Mucosa of stomach (tissue), 1 donor: ENCODE data around the gene MAP7.
"Not testable (repeated sequence)": the region's sequence is repeated elsewhere in the genome, so short reads cannot be mapped to it uniquely, and the experiment has no call there.

Experiments used
- H3K27me3 ChIP-seq: one replicate; pipeline ENCODE4 v1.7.0; 2013; ENCODE audit warnings: mild to moderate bottlenecking, low read length; ENCODE audit not compliant: control insufficient read depth, insufficient read depth
- H3K36me3 ChIP-seq: one replicate; pipeline ENCODE4 v1.7.0; 2013; ENCODE audit warnings: low read length; ENCODE audit not compliant: control insufficient read depth, insufficient read depth
- H3K4me1 ChIP-seq: one replicate; pipeline ENCODE4 v1.7.0; 2013; ENCODE audit warnings: mild to moderate bottlenecking, low read length; ENCODE audit not compliant: control insufficient read depth, insufficient read depth
- H3K4me3 ChIP-seq: one replicate; pipeline ENCODE4 v1.7.0; 2013; ENCODE audit warnings: low read length
- H3K9ac ChIP-seq: one replicate; pipeline ENCODE4 v1.7.0; 2013; ENCODE audit warnings: mild to moderate bottlenecking, low read length, moderate library complexity
- H3K9me3 ChIP-seq: one replicate; pipeline ENCODE4 v1.7.0; 2013; ENCODE audit warnings: mild to moderate bottlenecking, low read length, moderate library complexity; ENCODE audit not compliant: control insufficient read depth
- donor health status: Pancreatic carcinoma.

Gene MAP7

GRCh38 chr6:136403110-136403980 lies 146.9 kb downstream of the MAP7 start:
- Histone ChIP-seq H3K4me1 (peaks cover 8% of the 10 kb centered on the region), H3K27me3 (no peaks in the 10 kb centered on the region), H3K9ac (no peak overlapping the region), H3K36me3 (no peaks in the 10 kb centered on the region), H3K9me3 (no peaks in the 10 kb centered on the region), H3K4me3 (no peak overlapping the region)

DNA sequence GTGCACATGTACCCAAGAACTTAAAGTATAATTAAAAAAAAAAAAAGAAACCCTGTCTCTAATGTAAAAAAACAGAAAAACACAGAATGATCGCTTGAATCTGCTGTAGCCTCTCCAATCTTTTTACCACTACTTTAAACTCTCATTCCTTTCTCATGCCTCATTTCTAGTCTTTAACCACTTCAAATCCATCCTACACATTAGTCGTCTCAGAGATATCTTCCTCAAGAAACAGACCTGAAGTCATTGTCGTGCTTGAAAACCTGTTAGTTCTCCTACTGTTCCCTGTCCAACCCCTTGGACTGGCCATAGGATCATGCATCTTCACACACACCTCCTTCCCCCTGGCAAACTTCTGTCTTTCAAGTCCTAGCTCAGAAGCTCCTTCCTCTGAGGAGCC lies 148.5 kb downstream of the MAP7 start:
- no peaks in the 10 kb centered on the region for H3K27me3 ChIP-seq
- H3K4me1 ChIP-seq, result peaks cover 8% of the 10 kb centered on the region
- H3K4me3 ChIP-seq, result no peak overlapping the region
- no peaks in the 10 kb centered on the region for H3K36me3 ChIP-seq
- H3K9ac ChIP-seq, result no peak overlapping the region
- H3K9me3 ChIP-seq, result no peaks in the 10 kb centered on the region

- not testable (repeated sequence) for H3K27me3 ChIP-seq, H3K4me1 ChIP-seq, H3K9ac ChIP-seq, H3K4me3 ChIP-seq, H3K36me3 ChIP-seq, H3K9me3 ChIP-seq
These were observed 149.0 kb downstream of the MAP7 start for GRCh38 chr6:136401236-136401635.

DNA sequence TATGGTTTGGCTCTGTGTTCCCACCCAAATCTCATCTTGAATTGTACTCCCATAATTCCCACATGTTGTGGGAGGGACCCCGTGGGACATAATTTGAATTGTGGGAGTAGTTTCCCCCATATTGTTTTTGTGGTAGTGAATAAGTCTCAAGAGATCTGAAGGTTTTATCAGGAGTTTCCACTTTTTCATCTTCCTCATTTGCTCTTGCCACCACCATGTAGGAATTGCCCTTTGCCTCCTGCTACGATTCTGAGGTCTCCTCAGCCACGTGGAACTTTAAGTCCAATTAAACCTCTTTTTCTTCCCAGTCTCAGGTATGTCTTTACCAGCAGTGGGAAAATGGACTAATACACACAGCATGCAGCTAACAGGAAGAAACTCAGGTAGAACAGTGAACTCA lies 151.8 kb downstream of the MAP7 start:
- H3K9ac ChIP-seq, result no peak overlapping the region
- no peaks in the 10 kb centered on the region for H3K36me3 ChIP-seq
- no peak overlapping the region for H3K4me3 ChIP-seq
- H3K27me3 ChIP-seq, result no peaks in the 10 kb centered on the region
- H3K4me1 ChIP-seq, result no peaks in the 10 kb centered on the region
- no peaks in the 10 kb centered on the region for H3K9me3 ChIP-seq

- no peak overlapping the region for H3K9ac ChIP-seq
- no peaks in the 10 kb centered on the region for H3K9me3 ChIP-seq
- no peaks in the 10 kb centered on the region for H3K27me3 ChIP-seq
- no peaks in the 10 kb centered on the region for H3K36me3 ChIP-seq
- H3K4me1 ChIP-seq, result no peaks in the 10 kb centered on the region
- no peak overlapping the region for H3K4me3 ChIP-seq
These were observed 153.3 kb downstream of the MAP7 start for GRCh38 chr6:136396908-136397307.

DNA sequence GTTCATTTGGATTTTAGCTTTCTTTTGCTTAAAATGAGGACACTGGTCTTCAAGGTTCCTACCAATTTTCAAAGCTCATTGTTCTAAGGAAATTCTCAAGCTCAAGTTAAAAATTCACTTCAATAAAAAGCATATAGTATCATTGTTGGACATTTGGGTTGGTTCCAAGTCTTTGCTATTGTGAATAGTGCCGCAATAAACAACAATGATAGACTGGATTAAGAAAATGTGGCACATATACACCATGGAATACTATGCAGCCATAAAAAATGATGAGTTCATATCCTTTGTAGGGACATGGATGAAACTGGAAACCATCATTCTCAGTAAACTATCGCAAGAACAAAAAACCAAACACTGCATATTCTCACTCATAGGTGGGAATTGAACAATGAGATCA lies 159.3 kb downstream of the MAP7 start:
- not testable (repeated sequence) for H3K4me1 ChIP-seq, H3K4me3 ChIP-seq, H3K9ac ChIP-seq, H3K36me3 ChIP-seq, H3K9me3 ChIP-seq, H3K27me3 ChIP-seq

GRCh38 chr6:136387316-136387715 lies 162.9 kb downstream of the MAP7 start:
- Histone ChIP-seq H3K27me3 (no peaks in the 10 kb centered on the region), H3K9me3 (no peaks in the 10 kb centered on the region), H3K36me3 (no peaks in the 10 kb centered on the region), H3K4me3 (no peak overlapping the region), H3K9ac (no peak overlapping the region), H3K4me1 (no peaks in the 10 kb centered on the region)

DNA sequence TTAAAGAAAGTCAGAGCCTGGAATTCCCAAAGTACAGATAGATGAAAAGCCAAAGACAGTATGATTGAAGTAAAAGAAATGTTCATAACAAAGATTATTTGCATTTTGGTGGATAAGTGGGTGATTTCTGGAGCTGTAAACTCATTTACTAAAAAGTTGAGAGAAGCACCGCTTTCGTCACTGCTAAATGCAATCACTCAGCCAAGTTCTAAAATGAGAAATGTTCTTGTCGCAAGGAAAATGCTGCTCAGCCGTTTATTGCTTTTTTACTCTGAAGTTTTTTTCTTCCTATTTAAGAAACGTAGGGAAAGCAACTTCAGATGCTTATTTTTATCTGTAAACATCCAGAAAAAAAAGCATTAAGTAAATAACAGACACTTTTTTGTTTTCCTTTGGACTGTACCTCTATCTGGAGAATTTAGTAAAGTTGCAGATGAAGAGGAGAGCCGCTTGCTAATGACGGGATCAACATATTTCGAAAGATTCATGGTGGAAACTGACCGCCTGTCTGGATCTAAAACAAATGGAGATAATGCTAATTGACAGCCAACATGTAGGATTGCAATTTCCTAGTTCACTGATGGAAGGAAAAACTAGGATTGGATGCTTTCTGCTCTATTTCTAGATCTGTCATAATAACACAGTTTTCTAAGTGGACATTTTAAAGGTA lies 166.8 kb downstream of the MAP7 start:
- no peaks in the 10 kb centered on the region for H3K36me3 ChIP-seq
- no peaks in the 10 kb centered on the region for H3K27me3 ChIP-seq
- no peaks in the 10 kb centered on the region for H3K9me3 ChIP-seq
- no peak overlapping the region for H3K4me3 ChIP-seq
- no peak overlapping the region for H3K9ac ChIP-seq
- H3K4me1 ChIP-seq, result no peaks in the 10 kb centered on the region

- Histone ChIP-seq H3K36me3 (no peaks in the 10 kb centered on the region), H3K4me1 (no peaks in the 10 kb centered on the region), H3K27me3 (no peaks in the 10 kb centered on the region), H3K4me3 (no peak overlapping the region), H3K9ac (no peak overlapping the region), H3K9me3 (no peaks in the 10 kb centered on the region)
These were observed 167.5 kb downstream of the MAP7 start for GRCh38 chr6:136382676-136383252.

DNA sequence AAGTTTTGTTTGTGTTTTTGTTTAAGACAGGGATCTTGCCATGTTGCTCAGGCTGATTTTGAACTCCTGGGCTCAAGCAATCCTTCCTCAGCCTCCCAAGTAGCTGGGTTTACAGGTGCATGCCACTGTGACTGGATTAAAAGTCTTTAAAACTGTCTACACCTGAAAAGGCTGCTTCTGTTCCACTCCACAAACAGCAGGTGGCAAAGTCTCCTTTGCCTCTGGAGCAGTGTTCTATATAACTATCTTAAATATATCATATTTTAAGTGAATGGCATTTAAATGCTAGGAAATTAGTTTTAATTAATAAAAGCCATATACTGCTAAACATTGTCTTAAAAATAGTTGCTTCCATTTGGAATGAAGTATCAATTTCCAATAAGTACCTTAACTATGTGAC lies 171.3 kb downstream of the MAP7 start:
- H3K4me3 ChIP-seq, result no peak overlapping the region

DNA sequence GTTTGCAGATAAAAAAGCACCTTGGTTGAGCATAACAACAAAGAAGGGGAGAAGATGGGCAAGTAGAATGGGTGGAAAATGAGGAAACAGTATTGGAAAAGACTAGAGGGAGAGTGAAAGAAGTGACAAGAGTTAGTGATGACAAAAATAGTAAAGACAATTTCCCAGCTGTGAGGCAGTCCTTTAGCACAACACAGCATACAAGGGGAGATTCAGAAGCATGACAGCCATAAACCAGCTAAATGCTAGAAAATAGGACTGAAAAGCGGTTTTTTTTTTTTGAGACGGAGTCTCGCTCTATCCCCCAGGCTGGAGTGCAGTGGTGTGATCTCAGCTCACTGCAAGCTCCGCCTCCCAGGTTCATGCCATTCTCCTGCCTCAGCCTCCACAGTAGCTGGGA lies 174.4 kb downstream of the MAP7 start:
- not testable (repeated sequence) for H3K9ac ChIP-seq, H3K4me1 ChIP-seq, H3K9me3 ChIP-seq

More for the DNA sequence above, 171.3 kb downstream of the MAP7 start:
- Histone ChIP-seq H3K9me3 (no peaks in the 10 kb centered on the region), H3K27me3 (no peaks in the 10 kb centered on the region), H3K4me1 (no peaks in the 10 kb centered on the region), H3K9ac (no peak overlapping the region), H3K36me3 (no peaks in the 10 kb centered on the region)

DNA sequence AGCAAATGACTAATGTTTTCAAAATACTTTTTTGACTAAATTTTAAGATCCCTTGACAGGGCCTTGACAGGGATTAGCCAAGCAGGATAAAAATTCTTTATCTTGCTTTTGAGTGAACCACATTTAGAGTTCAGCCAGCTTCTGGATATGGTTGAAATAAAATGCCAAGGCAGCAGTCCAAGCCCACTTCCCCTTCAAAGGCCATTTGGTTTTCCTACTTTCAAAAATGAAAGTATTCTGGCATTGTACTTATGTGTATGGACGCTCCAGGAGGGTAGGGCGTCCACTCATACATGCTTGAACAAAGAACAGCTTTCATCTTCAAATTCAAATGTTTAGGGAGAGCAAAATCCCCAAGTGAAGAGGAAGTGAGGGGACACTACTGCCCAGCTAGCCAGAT lies 178.3 kb downstream of the MAP7 start:
- Histone ChIP-seq H3K9me3 (no peaks in the 10 kb centered on the region), H3K27me3 (no peaks in the 10 kb centered on the region), H3K9ac (no peak overlapping the region), H3K4me1 (no peaks in the 10 kb centered on the region), H3K36me3 (no peaks in the 10 kb centered on the region), H3K4me3 (no peak overlapping the region)

More for the DNA sequence above, 174.4 kb downstream of the MAP7 start:
- H3K4me3 ChIP-seq, H3K36me3 ChIP-seq, H3K27me3 ChIP-seq: not testable (repeated sequence)
